ENCODE measurements around the gene HRAS. TPM values are rescaled to one million over a fixed set of nuclear protein-coding genes. Genes with fewer than 3 reads are reported as not detected.

HRAS gene
- total RNA-seq, 1 donor from 2014 or later, result 60.5 TPM

- intact Hi-C loops (cut with DNase I), result no loop called here
- peak; percentile 96 for DNase-seq
- ATAC-seq (ENCODE audit: poor library complexity), result peak; percentile 88
Measured at GRCh38 chr11:568306-569157, 33.2 kb upstream of the HRAS start.

GRCh38 chr11:567629-568292, 32.4 kb upstream of the HRAS start:
- ATAC-seq (ENCODE audit: poor library complexity) (peak; percentile 24), DNase-seq (no peak)
- intact Hi-C loops (cut with DNase I), result no loop called here

- DNase-seq, result no peak
- intact Hi-C loops (cut with DNase I), result no loop called here
- ATAC-seq (ENCODE audit: poor library complexity), result no peak
Measured at GRCh38 chr11:567011-567628, 31.7 kb upstream of the HRAS start.

GRCh38 chr11:565921-566509, 30.6 kb upstream of the HRAS start:
- no peak for ATAC-seq (ENCODE audit: poor library complexity)
- intact Hi-C loops (cut with DNase I), result no loop called here
- DNase-seq, result no peak

GRCh38 chr11:563812-564578, 28.6 kb upstream of the HRAS start:
- DNase-seq (no peak), ATAC-seq (ENCODE audit: poor library complexity) (no peak)
- intact Hi-C loops (cut with DNase I), result no loop called here

GRCh38 chr11:563066-563811, 27.9 kb upstream of the HRAS start:
- intact Hi-C loops (cut with DNase I), result no loop called here
- no peak for ATAC-seq (ENCODE audit: poor library complexity)
- DNase-seq, result no peak

- ATAC-seq (ENCODE audit: poor library complexity), result no peak
- no peak for DNase-seq
- intact Hi-C loops (cut with DNase I), result no loop called here
Measured at GRCh38 chr11:562046-562645, 26.8 kb upstream of the HRAS start.

GRCh38 chr11:561148-562003, 26.0 kb upstream of the HRAS start:
- peak; percentile 1 for ATAC-seq (ENCODE audit: poor library complexity)
- intact Hi-C loops (cut with DNase I), result no loop called here
- DNase-seq, result no peak

GRCh38 chr11:560305-561147, 25.1 kb upstream of the HRAS start, which contains the start of the genes LMNTD2 and RASSF7:
Gene LMNTD2 (minus strand): TSS chr11:560738. CDS start chr11:560716, 22 bp downstream.
Gene RASSF7 (plus strand): TSS chr11:560970. CDS start chr11:561769, 799 bp downstream.
- peak; percentile 94 for ATAC-seq (ENCODE audit: poor library complexity)
- peak; percentile 94 for DNase-seq
- intact Hi-C loops (cut with DNase I), result no loop called here

GRCh38 chr11:559712-560304, 24.4 kb upstream of the HRAS start:
- no peak for DNase-seq
- no peak for ATAC-seq (ENCODE audit: poor library complexity)
- intact Hi-C loops (cut with DNase I), result loop anchor here (10.0 kb wide), 1 partner anchor 165 kb away; no protein-coding TSS in a partner anchor

- intact Hi-C loops (cut with DNase I), result loop anchor here (10.0 kb wide), 1 partner anchor 166 kb away; no protein-coding TSS in a partner anchor
- DNase-seq (no peak), ATAC-seq (ENCODE audit: poor library complexity) (no peak)
Measured at GRCh38 chr11:559020-559620, 23.7 kb upstream of the HRAS start.

- intact Hi-C loops (cut with DNase I), result loop anchor here (10.0 kb wide), 1 partner anchor 166 kb away; no protein-coding TSS in a partner anchor
- ATAC-seq (ENCODE audit: poor library complexity) (no peak), DNase-seq (no peak)
Measured at GRCh38 chr11:558503-558902, 23.1 kb upstream of the HRAS start.

- DNase-seq, result no peak
- intact Hi-C loops (cut with DNase I), result loop anchor here (10.0 kb wide), 1 partner anchor 167 kb away; no protein-coding TSS in a partner anchor
- ATAC-seq (ENCODE audit: poor library complexity), result no peak
Measured at GRCh38 chr11:557328-558132, 22.2 kb upstream of the HRAS start.

Measured in Right ventricle myocardium superior (tissue), 1 donor.